Esophagus muscularis mucosa (tissue), 4 donors: ENCODE results near the gene OXNAD1. TPM values are rescaled to one million over a fixed set of nuclear protein-coding genes. Genes with fewer than 3 reads are reported as not detected.

ENCODE experiments used
- DNase-seq: peaks from one replicate; pipeline ENCODE4 v3.0.0-alpha.2; 2017; ENCODE audit errors: extremely low spot score
- H3K27ac ChIP-seq, 4 donors: fragments of 200-600 bp; sonication (generic); replicated peaks in 1 of 4; 1 replicate in 3 of 4; 2 replicates in 1 of 4; pipeline ENCODE4 v1.5.1; 2016 to 2019; ENCODE audit warnings: mild to moderate bottlenecking in 1 of 4
- H3K27me3 ChIP-seq, 4 donors: fragments of 200-600 bp; sonication (generic); one replicate each; pipeline versions ENCODE4 v1.5.1 to v1.6.0; 2016 to 2019
- H3K36me3 ChIP-seq, 4 donors: fragments of 200-600 bp; sonication (generic); one replicate each; pipeline ENCODE4 v1.5.1; 2016 to 2019
- H3K4me1 ChIP-seq, 4 donors: fragments of 200-600 bp; sonication (generic); one replicate each; pipeline ENCODE4 v1.5.1; 2016 to 2019
- H3K4me3 ChIP-seq, 4 donors: fragments of 200-600 bp; sonication (generic); 1 replicate in 2 of 4; 2 replicates in 2 of 4; pipeline ENCODE4 v1.5.1; 2016 to 2019; ENCODE audit warnings: mild to moderate bottlenecking in 4 of 4, moderate library complexity in 1 of 4
- H3K9me3 ChIP-seq, 4 donors: fragments of 200-600 bp; sonication (generic); 1 replicate in 3 of 4; 2 replicates in 1 of 4; pipeline ENCODE4 v1.5.1; 2016 to 2019
- EP300 ChIP-seq: sonication (generic); formaldehyde crosslinking; IDR thresholded peaks from one replicate; pipeline ENCODE4 v1.6.1; 2017; ENCODE audit warnings: antibody characterized with exemption
- POLR2A ChIP-seq: fragments of 450-650 bp; IDR thresholded peaks from one replicate; pipeline ENCODE4 v1.6.1; 2017; ENCODE audit warnings: antibody characterized with exemption, moderate library complexity, mild to moderate bottlenecking, low read depth
- POLR2AphosphoS5 ChIP-seq, 2 donors: sonication (generic); formaldehyde crosslinking; IDR thresholded peaks; one replicate each; pipeline ENCODE4 v1.6.1; 2017; ENCODE audit warnings: antibody characterized with exemption in 2 of 2
- WGBS: methylation state at CpG from one replicate; pipeline ENCODE4 v1.1.5; 2018; 5-methylcytosine and 5-hydroxymethylcytosine counted together
- intact Hi-C: fragments of 100-400 bp; cut with DNase I; formaldehyde crosslinking; loops from one replicate; pipeline ENCODE4 v1.15.1; 2023
- total RNA-seq, 4 donors: library from RNA; depleted of rRNA; stranded (reverse); fragments of >200 nt; gene quantifications; one replicate each; pipeline versions ENCODE4 v1.1.0 to v1.2.1, GENCODE V29; 2016
- TF ChIP-seq, protein P1 (sequence below), 3 experiments: fragments of 200-600 bp in 2 of 3; fragments of 450-650 bp in 1 of 3; sonication (generic) in 2 of 3; IDR thresholded peaks; one replicate each; pipeline ENCODE4 v1.5.1; 2017 to 2019; ENCODE audit warnings: antibody characterized with exemption in 3 of 3, mild to moderate bottlenecking in 2 of 3, moderate library complexity in 1 of 3

Gene OXNAD1
- total RNA-seq, 4 donors from 2014 or later = 6.7 to 13.3 (median 10.2) TPM

GRCh38 chr3:16254916-16255315 lies 10.1 kb upstream of the OXNAD1 start:
- no peak for DNase-seq
- Histone ChIP-seq H3K36me3 (peaks cover 10 to 24% (median 16%) of the 10 kb centered on the region in 4 donors), H3K9me3 (no peaks in the 10 kb centered on the region), H3K27ac (no peak overlapping the region), H3K4me3 (no peak overlapping the region), H3K27me3 (no peaks in the 10 kb centered on the region), H3K4me1 (peaks cover 0 to 9% (median 3%) of the 10 kb centered on the region in 4 donors)
- TF ChIP-seq EP300 (no peak), POLR2A (no peak), POLR2AphosphoS5 (IDR thresholded peaks at IDR 0.05) (no peak)
- TF ChIP-seq, protein P1, sequence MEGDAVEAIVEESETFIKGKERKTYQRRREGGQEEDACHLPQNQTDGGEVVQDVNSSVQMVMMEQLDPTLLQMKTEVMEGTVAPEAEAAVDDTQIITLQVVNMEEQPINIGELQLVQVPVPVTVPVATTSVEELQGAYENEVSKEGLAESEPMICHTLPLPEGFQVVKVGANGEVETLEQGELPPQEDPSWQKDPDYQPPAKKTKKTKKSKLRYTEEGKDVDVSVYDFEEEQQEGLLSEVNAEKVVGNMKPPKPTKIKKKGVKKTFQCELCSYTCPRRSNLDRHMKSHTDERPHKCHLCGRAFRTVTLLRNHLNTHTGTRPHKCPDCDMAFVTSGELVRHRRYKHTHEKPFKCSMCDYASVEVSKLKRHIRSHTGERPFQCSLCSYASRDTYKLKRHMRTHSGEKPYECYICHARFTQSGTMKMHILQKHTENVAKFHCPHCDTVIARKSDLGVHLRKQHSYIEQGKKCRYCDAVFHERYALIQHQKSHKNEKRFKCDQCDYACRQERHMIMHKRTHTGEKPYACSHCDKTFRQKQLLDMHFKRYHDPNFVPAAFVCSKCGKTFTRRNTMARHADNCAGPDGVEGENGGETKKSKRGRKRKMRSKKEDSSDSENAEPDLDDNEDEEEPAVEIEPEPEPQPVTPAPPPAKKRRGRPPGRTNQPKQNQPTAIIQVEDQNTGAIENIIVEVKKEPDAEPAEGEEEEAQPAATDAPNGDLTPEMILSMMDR (IDR thresholded peaks at IDR 0.05) = no peak
- intact Hi-C loops = no loop called here
- 81% methylated on average over 5 of the region's 5 CpGs for WGBS

- Histone ChIP-seq H3K36me3 (peaks cover 14 to 28% (median 18%) of the 10 kb centered on the region in 4 donors), H3K4me1 (peaks cover 0 to 9% (median 3%) of the 10 kb centered on the region in 4 donors), H3K9me3 (no peaks in the 10 kb centered on the region), H3K4me3 (no peak overlapping the region), H3K27ac (no peak overlapping the region), H3K27me3 (no peaks in the 10 kb centered on the region)
- no peak for DNase-seq
- TF ChIP-seq EP300 (no peak), POLR2AphosphoS5 (IDR thresholded peaks at IDR 0.05) (no peak), POLR2A (no peak)
- TF ChIP-seq, protein P1 (IDR thresholded peaks at IDR 0.05) = no peak
- intact Hi-C loops = no loop called here
- WGBS = 71% methylated on average over 3 of the region's 3 CpGs
These were observed 9.7 kb upstream of the OXNAD1 start for GRCh38 chr3:16255326-16255725.

DNA sequence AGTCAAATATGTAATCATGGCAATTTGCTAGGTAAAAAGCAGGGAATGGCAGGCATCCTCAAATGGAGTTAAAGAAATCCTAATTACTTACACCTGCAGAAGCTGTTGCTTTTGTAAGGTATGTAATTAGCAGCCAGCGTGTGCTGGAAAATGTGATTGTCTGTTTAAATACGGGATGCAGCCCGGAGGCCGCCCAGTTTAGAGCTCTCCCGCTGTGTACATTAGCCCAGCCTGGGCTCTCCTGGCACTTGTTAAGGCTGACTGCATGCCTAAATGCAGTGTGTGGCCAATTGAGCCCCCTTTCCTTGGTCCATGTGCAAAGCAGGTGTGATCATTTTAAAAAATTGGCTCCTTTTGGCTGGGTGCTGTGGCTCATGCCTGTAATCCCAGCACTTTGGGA lies 9.3 kb upstream of the OXNAD1 start:
- Histone ChIP-seq H3K4me1 (peaks cover 0 to 9% (median 3%) of the 10 kb centered on the region in 4 donors), H3K27ac (no peak overlapping the region), H3K4me3 (no peak overlapping the region), H3K9me3 (no peaks in the 10 kb centered on the region), H3K27me3 (no peaks in the 10 kb centered on the region), H3K36me3 (peaks cover 14 to 31% (median 22%) of the 10 kb centered on the region in 4 donors)
- WGBS = 96% methylated on average over 5 of the region's 5 CpGs
- intact Hi-C loops = no loop called here
- no peak for TF ChIP-seq POLR2A
- TF ChIP-seq, protein P1 (IDR thresholded peaks at IDR 0.05) = no peak
- no peak for TF ChIP-seq POLR2AphosphoS5 (IDR thresholded peaks at IDR 0.05)
- TF ChIP-seq EP300 = no peak
- DNase-seq = no peak

DNA sequence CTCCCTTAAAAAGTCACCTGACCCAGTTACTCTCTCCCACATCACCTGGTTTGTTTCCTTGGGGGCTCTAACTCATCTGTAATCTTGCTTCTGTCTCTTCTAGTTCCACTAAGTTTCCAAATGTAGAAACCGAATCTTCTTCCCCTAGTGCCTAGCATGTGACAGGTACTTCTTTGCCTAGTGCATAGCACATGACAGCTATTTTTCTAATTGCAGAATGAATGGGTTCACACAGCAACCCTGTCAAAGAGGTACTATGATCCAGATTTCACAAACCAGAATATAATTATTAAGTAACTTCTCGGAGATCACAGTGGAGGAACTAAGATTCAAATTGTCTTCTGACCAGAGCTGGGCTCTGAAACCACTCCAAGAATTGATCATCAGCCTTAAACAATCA lies 7.7 kb upstream of the OXNAD1 start:
- Histone ChIP-seq H3K27me3 (no peaks in the 10 kb centered on the region), H3K36me3 (peaks cover 14 to 39% (median 32%) of the 10 kb centered on the region in 4 donors), H3K4me3 (no peak overlapping the region), H3K9me3 (no peaks in the 10 kb centered on the region), H3K27ac (no peak overlapping the region), H3K4me1 (peaks cover 3 to 19% (median 8%) of the 10 kb centered on the region in 4 donors)
- WGBS = 87% methylated on average over 2 of the region's 2 CpGs
- DNase-seq = no peak
- intact Hi-C loops = no loop called here
- TF ChIP-seq, protein P1 (IDR thresholded peaks at IDR 0.05) = no peak
- TF ChIP-seq POLR2A (no peak), POLR2AphosphoS5 (IDR thresholded peaks at IDR 0.05) (no peak), EP300 (no peak)

GRCh38 chr3:16258177-16258576 lies 6.8 kb upstream of the OXNAD1 start:
- H3K9me3 ChIP-seq = no peaks in the 10 kb centered on the region
- no peak overlapping the region for H3K27ac ChIP-seq
- peaks cover 14 to 39% (median 34%) of the 10 kb centered on the region in 4 donors for H3K36me3 ChIP-seq
- no peak for DNase-seq
- peaks cover 6 to 23% (median 15%) of the 10 kb centered on the region in 4 donors for H3K4me1 ChIP-seq
- no peaks in the 10 kb centered on the region for H3K27me3 ChIP-seq
- 74% methylated on average over 5 of the region's 5 CpGs for WGBS
- intact Hi-C loops = no loop called here
- no peak overlapping the region for H3K4me3 ChIP-seq
- TF ChIP-seq, protein P1 (IDR thresholded peaks at IDR 0.05) = no peak
- no peak for TF ChIP-seq EP300
- no peak for TF ChIP-seq POLR2A
- no peak for TF ChIP-seq POLR2AphosphoS5 (IDR thresholded peaks at IDR 0.05)
